Measurements from ENCODE around the gene MTMR4. TPM values are rescaled to one million over a fixed set of nuclear protein-coding genes. Genes with fewer than 3 reads are reported as not detected.
A peak's percentile ranks its signal among the peaks of the same experiment; 100 is the strongest.
"Not testable (repeated sequence)": the region's sequence is repeated elsewhere in the genome, so short reads cannot be mapped to it uniquely, and the experiment has no call there.

Gene MTMR4
- total RNA-seq, 1 donor from 2014 or later = 29.4 TPM

DNA sequence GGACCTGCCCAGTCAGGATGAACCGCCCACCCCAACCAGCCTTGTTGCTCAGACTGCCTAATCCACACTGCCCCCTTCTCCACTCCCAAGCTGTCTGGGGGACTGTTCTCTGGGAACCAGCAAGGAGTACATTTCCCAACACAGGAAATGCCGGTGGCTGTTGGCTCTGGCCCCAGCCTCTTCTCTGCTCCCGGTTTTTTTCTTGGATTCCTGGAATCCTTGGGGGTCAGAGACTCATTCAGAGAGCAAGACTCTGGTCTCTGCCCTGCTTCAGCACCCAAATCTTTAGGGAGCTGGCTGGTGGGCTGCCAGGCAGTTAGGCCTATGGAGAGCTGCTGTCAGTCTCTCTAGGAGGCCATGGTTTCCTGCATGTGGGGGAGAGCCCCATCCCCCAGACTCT lies 10.8 kb upstream of the MTMR4 start:
- peak; percentile 43 for DNase-seq

DNA sequence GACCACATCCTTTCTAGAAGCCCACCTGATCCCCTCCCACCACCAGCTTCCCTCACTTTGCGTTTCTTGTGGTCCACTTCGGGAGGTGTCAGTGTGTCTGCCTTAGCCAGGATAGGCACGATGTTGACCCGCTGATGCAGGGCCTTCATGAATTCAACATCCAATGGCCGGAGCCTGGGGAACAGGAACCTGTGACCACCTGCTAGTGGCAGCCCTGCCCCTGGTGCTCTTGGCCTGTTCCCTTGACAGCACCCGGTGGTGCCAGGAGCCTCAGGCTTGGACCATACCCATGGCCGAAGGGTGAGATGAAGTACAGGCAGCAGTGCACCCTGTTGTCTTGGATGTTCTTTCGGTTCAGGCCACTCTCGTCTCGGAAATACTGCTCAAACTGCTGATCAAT lies 7.2 kb upstream of the MTMR4 start:
- no peak for DNase-seq

DNA sequence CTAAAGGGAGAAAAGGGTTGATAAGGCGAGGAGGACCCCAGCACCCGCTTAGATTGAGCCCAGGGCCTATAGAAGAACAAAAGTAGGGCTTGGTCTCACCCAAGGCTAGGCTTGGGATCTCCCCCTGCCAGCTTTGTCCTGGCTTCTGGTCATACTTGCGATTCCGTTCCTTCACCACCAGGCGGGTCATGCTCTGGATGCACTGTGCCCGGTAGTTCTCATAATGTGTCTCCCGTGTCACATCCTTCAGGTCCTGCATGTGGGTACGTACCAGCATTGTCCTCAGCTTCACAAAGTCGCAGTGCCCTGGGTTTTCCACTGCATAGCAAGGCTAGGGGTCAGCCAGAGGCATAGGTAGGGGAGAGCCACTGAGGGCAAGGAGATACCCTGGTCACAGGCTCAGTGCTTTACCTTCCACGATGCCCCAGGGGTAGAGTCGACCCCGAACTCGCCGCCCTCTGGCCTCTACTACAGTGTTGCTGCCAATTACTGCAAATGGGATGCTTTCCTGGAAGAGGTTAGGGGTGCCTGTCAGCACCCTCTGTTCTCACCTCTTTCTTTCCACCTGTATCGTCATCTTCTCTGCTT lies 6.5 kb upstream of the MTMR4 start:
- no peak for DNase-seq

- peak; percentile 100 for DNase-seq
Measured at GRCh38 chr17:58517928-58518609, 3.6 kb upstream of the MTMR4 start.

DNA sequence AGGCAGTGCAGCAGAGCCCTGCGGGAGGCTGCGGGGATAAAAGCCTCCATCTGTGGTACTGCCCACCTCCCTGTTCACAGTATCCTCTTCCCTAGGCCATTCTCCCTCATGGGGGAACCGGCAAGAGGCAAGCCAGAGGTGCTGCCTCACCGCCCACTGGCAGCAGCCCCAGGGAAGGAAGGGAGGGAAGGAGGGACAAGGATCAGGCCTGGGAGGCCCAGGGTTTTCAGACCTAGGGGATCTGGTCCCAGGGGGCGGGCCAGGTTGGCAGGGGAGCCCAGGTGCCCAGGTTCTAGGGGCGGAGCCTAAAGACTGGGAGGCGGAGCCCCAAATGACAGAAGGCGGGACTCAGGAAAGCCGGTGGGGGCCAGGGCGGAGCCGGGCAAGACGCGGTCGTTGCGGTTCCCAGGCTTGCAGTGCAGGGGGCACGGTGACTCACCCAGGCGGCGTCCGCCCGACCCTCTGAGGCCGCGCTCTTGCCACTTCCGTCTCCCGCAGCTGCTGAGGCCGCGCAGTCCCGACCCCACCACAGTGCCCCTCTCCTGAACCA lies 3.0 kb upstream of the MTMR4 start:
- DNase-seq = no peak

GRCh38 chr17:58516644-58517377 lies 2.4 kb upstream of the MTMR4 start:
- no peak for DNase-seq

- no peak for DNase-seq
Measured at GRCh38 chr17:58515286-58515685, 848 bp upstream of the MTMR4 start.

DNA sequence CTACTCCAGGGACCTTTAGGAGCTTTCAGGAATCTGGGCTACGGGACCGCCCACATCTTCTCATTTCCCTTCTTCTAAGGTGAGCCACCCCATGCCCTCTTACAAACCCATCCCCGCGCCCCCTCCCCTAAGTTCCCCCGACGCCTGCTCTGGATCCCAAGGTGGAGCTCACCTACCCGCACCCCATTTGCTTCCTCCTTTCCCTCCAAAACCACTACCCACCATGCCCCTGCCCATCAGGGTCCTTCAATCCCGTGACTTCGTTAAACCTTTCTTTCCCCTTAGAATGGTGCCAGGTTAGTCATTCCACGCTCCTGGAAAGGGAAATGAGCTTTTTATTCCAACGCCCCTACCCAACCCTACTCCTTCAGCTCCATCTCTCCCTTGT lies 326 bp upstream of the MTMR4 start:
- DNase-seq = no peak

DNA sequence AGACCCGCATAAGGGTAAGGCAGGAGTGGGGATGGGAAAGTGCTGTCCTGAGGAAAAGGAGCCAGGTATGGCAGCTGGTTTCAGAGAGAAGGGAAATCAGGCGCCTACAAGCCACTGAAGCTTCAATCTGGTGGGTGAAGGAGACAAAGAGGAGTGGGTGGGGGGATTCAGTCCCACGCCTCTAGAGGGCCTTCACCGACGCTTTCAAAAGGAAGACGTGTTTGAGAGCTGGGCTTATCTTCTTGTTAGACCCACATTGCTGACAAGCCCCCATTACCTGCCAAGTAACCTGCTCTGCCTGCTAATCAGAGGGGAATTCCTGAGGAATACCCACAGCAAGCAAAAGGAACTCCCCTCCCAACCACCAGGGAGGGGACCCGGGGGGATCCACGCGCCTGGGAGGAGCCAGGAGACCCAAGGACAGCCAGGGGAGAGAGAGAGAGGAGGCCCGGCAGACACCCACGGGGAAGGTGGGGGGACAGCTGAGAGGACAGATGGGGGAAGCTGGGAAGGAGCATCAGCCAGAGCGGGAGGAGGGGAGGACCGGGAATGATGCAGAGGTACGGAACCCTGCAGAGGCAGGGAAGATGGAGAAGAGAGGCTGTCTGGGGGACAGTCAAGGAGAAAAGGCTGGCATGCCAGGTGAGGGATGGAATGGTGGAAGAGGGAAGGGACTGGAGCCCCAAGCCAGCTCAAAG lies 1.0 kb downstream of the MTMR4 start:
- DNase-seq = no peak

DNA sequence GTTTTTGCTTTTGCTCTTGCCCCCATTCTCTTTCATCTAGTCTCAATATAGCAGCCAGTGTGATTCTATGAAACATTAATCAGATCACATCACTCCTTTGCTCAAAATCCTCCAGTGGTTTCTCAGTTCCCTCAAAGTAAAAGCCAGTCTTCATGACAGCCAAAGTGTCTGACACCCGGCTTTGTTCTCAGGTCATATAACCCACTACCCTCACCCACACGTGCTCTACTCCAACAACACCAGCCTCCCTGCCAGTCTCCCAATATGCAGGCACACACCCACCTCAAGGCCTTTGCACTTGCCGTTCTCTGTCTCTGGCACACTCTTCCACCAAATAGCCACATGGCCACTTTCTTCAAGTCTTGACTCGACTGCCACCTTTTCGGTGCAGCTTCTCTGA lies 4.4 kb downstream of the MTMR4 start:
- no peak for DNase-seq

GRCh38 chr17:58508341-58509067 lies 5.9 kb downstream of the MTMR4 start:
- no peak for DNase-seq

GRCh38 chr17:58507123-58507634 lies 7.3 kb downstream of the MTMR4 start:
- no peak for DNase-seq

DNA sequence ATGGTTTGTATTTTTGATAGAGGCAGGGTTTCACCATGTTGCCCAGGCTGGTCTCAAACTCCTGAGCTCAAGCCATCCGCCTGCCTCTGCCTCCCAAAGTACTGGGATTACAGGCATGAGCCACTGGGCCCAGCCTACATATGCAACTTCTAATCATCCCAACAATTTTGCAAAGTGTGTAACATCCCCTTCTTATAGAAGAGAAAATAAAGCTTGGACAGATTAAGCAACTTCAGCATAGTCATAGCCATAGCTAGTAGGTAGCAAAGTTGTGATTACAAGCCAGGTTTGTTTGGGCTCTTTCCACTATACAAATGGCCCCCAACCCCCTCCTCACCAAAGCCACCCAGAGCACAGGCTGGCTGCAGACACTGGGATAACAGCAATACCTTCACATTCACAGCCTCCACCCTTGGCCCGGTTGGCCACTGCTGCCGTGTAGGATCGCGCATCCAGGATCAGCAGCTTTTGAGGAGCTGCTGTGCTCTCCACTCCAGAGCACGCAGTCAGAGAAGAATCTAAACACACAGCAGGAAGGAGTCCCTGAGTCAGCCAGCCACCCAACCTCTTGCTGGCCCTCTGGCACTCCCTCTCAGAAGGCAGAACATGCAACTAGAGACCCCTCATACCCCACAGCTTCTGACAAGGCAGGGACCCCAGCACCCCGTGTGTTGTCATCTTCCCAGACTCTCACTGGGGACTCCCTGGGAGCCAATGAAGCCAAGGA lies 7.9 kb downstream of the MTMR4 start:
- no peak for DNase-seq

DNA sequence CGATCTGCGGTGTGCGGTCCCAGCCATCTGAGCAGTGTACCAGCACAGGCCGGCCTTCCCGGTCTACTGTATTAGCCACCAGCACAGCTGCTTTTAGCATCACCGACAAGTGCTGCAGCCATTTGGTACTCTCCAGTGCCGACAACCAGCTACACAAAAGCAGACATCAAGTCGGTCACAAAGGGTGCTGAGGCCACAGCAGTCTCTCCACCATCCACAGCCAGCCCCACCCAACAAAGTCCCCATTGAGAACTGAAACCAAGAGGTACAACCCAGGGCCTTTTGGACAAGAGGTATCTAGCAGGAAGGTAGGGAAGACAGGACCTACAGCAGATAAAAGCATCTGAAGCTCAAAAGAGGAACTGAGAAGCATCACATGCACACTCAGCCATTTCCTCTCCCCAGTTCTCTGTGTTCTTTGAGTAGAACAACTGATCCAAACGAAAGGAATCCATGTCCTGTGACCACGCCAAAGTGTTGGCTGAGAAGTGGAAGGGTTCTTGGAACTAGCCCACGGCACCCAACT lies 9.5 kb downstream of the MTMR4 start:
- DNase-seq = no peak

DNA sequence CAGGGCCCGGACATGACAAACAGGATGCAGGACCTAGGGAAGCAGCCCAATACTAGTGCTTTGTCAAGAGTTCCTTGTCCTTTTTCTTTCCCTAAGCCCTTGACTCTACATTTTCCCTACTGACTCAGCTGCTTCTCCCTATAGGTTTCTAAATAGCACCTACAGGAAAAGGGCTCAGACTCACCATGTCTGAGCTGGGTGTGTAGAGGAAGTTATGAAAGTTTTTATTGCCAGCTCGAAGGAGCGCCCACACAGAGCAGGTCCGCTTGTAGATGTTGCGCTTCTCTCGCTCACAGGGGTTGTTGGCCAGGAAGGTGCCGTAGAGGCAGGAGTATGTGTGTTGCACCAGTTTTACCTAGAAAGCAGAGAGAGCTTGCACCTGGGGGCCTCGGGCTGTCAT lies 10.6 kb downstream of the MTMR4 start:
- no peak for DNase-seq

DNA sequence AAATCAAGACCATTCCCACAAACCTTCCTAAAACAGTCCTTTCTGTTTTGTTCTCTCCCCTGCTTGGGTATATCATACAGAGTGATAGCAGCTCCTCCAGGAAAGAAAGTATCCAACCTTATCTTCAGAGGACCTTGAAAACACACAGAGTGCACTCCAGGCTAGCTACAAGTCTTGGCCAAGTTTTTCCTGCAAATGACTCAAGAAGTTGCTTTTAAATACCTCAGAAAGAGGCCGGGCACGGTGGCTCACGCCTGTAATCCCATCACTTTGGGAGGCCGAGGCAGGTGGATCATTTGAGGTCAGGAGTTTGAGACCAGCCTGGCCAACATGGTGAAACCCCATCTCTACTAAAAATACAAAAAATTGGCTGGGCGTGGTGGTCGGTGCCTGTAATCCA lies 11.3 kb downstream of the MTMR4 start:
- DNase-seq = not testable (repeated sequence)

DNA sequence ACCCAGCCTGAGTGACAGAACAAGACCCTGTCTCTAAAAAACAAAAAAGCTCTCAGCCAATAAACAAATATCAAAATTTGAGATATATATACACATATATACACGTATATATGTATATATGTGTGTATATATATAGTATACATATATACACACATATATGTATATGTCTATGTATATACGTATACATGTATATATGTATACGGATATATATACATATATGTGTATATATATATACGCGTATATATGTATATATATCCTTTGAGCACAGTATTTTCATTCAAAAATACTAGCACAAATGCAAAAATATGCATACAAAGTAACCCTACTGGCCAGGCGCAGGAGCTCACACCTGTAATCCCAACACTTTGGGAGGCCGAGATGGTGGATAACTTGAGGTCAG lies 13.0 kb downstream of the MTMR4 start:
- no peak for DNase-seq

- DNase-seq = no peak
Measured at GRCh38 chr17:58498177-58498828, 16.1 kb downstream of the MTMR4 start.

- DNase-seq = no peak
Measured at GRCh38 chr17:58493506-58493905, 20.9 kb downstream of the MTMR4 start.
